ENCODE results near the gene HDAC3. TPM values are rescaled to one million over a fixed set of nuclear protein-coding genes. Genes with fewer than 3 reads are reported as not detected.

Gene HDAC3
- total RNA-seq, 1 experiment from 2014 or later, result 91.9 TPM

DNA sequence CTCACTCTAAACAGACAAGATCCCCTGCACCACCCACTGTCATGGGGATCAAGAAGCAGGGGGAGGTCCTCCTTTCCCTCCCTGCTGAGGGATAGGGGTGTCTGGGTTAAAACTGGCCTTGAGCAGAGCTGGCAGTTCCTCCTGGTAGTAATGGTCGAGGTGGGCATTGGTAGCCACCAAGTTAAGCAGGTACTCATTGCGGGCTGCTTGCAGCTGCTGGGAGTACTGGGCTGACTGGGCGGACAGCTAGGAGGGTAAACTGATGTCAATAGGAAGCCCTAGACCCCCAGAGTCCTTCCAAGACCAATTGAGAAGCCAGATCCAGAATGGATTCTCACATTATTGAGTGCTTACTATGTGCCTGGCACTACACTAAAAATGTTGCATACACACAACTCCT, 11.2 kb upstream of the HDAC3 start:
- ChIA-PET POLR2A (no interaction called here), RAD21 (ENCODE audit: low non-redundant PET in 1 of 2, low total read pairs in 2 of 2, uncharacterized antibody in 2 of 2, unreplicated experiment in 2 of 2) (no interaction called here), CTCF (no interaction called here)
- Histone ChIP-seq H2AFZ (ENCODE audit: low read depth, low read length, poor library complexity, severe bottlenecking) (no peak overlapping the region), H4K20me1 (ENCODE audit: insufficient read depth) (no peaks in the 10 kb centered on the region), H3K27ac (ENCODE audit: low read depth, low read length) (no peak overlapping the region), H3K27me3 (ENCODE audit: insufficient read depth, low read length) (no peaks in the 10 kb centered on the region), H3K9me2 (ENCODE audit: insufficient read depth) (no peaks in the 10 kb centered on the region), H3K4me2 (ENCODE audit: low read length) (no peak overlapping the region), H3K9ac (ENCODE audit: low read length) (no peak overlapping the region), H3K36me3 (ENCODE audit: control insufficient read depth in 1 of 2, insufficient read depth in 2 of 2, low read length in 2 of 2) (peaks cover 2 to 3% of the 10 kb centered on the region in 2 experiments; a peak in 2 of 4 replicates), H3K9me3 (ENCODE audit: control insufficient read depth in 1 of 2, insufficient read depth in 1 of 2, low read depth in 1 of 2, low read length in 2 of 2) (no peaks in the 10 kb centered on the region), H3K4me3 (replicated peaks in 1 of 2; ENCODE audit: low read depth in 1 of 2, low read length in 2 of 2) (no peak overlapping the region), H3K4me1 (ENCODE audit: control insufficient read depth in 1 of 2, insufficient read depth in 2 of 2, low read length in 2 of 2) (peaks cover 0 to 18% of the 10 kb centered on the region in 2 experiments; a peak in 2 of 4 replicates), H3K79me2 (ENCODE audit: insufficient read depth, low read length) (no peaks in the 10 kb centered on the region)
- ATAC-seq (no peak), DNase-seq (ENCODE audit: low read depth, low spot score) (no peak)
- TF ChIP-seq ZNF274 (IDR thresholded peaks at IDR 0.05; ENCODE audit: low read depth, low read length), result no peak
- no peak for TF ChIP-seq JUND (IDR thresholded peaks at IDR 0.05)
- TF ChIP-seq, protein P1, sequence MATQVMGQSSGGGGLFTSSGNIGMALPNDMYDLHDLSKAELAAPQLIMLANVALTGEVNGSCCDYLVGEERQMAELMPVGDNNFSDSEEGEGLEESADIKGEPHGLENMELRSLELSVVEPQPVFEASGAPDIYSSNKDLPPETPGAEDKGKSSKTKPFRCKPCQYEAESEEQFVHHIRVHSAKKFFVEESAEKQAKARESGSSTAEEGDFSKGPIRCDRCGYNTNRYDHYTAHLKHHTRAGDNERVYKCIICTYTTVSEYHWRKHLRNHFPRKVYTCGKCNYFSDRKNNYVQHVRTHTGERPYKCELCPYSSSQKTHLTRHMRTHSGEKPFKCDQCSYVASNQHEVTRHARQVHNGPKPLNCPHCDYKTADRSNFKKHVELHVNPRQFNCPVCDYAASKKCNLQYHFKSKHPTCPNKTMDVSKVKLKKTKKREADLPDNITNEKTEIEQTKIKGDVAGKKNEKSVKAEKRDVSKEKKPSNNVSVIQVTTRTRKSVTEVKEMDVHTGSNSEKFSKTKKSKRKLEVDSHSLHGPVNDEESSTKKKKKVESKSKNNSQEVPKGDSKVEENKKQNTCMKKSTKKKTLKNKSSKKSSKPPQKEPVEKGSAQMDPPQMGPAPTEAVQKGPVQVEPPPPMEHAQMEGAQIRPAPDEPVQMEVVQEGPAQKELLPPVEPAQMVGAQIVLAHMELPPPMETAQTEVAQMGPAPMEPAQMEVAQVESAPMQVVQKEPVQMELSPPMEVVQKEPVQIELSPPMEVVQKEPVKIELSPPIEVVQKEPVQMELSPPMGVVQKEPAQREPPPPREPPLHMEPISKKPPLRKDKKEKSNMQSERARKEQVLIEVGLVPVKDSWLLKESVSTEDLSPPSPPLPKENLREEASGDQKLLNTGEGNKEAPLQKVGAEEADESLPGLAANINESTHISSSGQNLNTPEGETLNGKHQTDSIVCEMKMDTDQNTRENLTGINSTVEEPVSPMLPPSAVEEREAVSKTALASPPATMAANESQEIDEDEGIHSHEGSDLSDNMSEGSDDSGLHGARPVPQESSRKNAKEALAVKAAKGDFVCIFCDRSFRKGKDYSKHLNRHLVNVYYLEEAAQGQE (IDR thresholded peaks at IDR 0.05; ENCODE audit: low read depth), result no peak
- TF ChIP-seq, protein P2, sequence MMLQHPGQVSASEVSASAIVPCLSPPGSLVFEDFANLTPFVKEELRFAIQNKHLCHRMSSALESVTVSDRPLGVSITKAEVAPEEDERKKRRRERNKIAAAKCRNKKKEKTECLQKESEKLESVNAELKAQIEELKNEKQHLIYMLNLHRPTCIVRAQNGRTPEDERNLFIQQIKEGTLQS (IDR thresholded peaks at IDR 0.05), result no peak
- intact Hi-C loops (cut with micrococcal nuclease), result no loop called here
- BruUV-seq (replicated peaks), result no TSS peak

DNA sequence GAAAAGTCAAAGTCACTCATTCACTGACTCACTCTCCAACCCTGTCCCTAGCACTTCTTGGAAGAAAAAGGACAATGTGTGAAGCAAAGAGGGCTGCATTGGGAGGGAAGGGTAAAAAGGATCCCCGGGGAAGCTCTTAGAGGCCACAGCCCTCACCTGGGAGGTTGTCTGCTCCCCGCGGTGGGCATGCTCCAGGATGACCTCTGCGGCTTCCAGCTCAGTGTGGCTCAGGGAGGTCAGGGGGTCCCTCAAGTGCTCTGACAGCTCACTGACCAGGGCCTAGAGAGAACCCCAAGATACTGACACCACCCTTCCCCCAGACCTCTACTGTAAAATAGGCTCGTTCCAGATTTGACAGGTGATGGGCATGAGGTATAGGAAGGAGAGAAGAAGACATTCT, 10.6 kb upstream of the HDAC3 start:
- Histone ChIP-seq H3K27me3 (ENCODE audit: insufficient read depth, low read length) (no peaks in the 10 kb centered on the region), H3K9ac (ENCODE audit: low read length) (no peak overlapping the region), H3K36me3 (ENCODE audit: control insufficient read depth in 1 of 2, insufficient read depth in 2 of 2, low read length in 2 of 2) (peaks cover 2 to 3% of the 10 kb centered on the region in 2 experiments; a peak in 2 of 4 replicates), H3K9me2 (ENCODE audit: insufficient read depth) (no peaks in the 10 kb centered on the region), H3K27ac (ENCODE audit: low read depth, low read length) (no peak overlapping the region), H3K9me3 (ENCODE audit: control insufficient read depth in 1 of 2, insufficient read depth in 1 of 2, low read depth in 1 of 2, low read length in 2 of 2) (no peaks in the 10 kb centered on the region), H3K79me2 (ENCODE audit: insufficient read depth, low read length) (no peaks in the 10 kb centered on the region), H3K4me2 (ENCODE audit: low read length) (no peak overlapping the region), H3K4me1 (ENCODE audit: control insufficient read depth in 1 of 2, insufficient read depth in 2 of 2, low read length in 2 of 2) (peaks cover 0 to 22% of the 10 kb centered on the region in 2 experiments; a peak in 3 of 4 replicates), H3K4me3 (replicated peaks in 1 of 2; ENCODE audit: low read depth in 1 of 2, low read length in 2 of 2) (no peak overlapping the region), H4K20me1 (ENCODE audit: insufficient read depth) (no peaks in the 10 kb centered on the region), H2AFZ (ENCODE audit: low read depth, low read length, poor library complexity, severe bottlenecking) (no peak overlapping the region)
- CTCF ChIA-PET, result no interaction called here
- ATAC-seq, result no peak
- intact Hi-C loops (cut with micrococcal nuclease), result no loop called here
- RAD21 ChIA-PET (ENCODE audit: low non-redundant PET in 1 of 2, low total read pairs in 2 of 2, uncharacterized antibody in 2 of 2, unreplicated experiment in 2 of 2), result no interaction called here
- no peak for DNase-seq (ENCODE audit: low read depth, low spot score)
- BruUV-seq (replicated peaks), result no TSS peak
- POLR2A ChIA-PET, result no interaction called here
- TF ChIP-seq TCF7L2 (IDR thresholded peaks at IDR 0.05; ENCODE audit: borderline replicate concordance, extremely low read depth, insufficient read depth, insufficient read length) (no peak), RAD21 (IDR thresholded peaks at IDR 0.05; ENCODE audit: low read depth) (no peak), SIN3A (IDR thresholded peaks at IDR 0.05; ENCODE audit: low read depth) (no peak), CEBPB (IDR thresholded peaks at IDR 0.05; ENCODE audit: low read depth) (no peak), ELF1 (IDR thresholded peaks at IDR 0.05; ENCODE audit: borderline replicate concordance, low read depth) (no peak), YY1 (IDR thresholded peaks at IDR 0.05; ENCODE audit: extremely low read depth, insufficient replicate concordance, low read depth, low read length) (no peak), ZNF274 (IDR thresholded peaks at IDR 0.05; ENCODE audit: low read depth, low read length) (no peak)
- TF ChIP-seq, protein P3, sequence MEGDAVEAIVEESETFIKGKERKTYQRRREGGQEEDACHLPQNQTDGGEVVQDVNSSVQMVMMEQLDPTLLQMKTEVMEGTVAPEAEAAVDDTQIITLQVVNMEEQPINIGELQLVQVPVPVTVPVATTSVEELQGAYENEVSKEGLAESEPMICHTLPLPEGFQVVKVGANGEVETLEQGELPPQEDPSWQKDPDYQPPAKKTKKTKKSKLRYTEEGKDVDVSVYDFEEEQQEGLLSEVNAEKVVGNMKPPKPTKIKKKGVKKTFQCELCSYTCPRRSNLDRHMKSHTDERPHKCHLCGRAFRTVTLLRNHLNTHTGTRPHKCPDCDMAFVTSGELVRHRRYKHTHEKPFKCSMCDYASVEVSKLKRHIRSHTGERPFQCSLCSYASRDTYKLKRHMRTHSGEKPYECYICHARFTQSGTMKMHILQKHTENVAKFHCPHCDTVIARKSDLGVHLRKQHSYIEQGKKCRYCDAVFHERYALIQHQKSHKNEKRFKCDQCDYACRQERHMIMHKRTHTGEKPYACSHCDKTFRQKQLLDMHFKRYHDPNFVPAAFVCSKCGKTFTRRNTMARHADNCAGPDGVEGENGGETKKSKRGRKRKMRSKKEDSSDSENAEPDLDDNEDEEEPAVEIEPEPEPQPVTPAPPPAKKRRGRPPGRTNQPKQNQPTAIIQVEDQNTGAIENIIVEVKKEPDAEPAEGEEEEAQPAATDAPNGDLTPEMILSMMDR (IDR thresholded peaks at IDR 0.05 in 2 of 3, conservative IDR thresholded peaks at IDR 0.05 in 1 of 3; ENCODE audit: borderline replicate concordance in 1 of 3, insufficient read depth in 1 of 3, low read depth in 2 of 3, low read length in 2 of 3), result no peak
- TF ChIP-seq, protein P4, sequence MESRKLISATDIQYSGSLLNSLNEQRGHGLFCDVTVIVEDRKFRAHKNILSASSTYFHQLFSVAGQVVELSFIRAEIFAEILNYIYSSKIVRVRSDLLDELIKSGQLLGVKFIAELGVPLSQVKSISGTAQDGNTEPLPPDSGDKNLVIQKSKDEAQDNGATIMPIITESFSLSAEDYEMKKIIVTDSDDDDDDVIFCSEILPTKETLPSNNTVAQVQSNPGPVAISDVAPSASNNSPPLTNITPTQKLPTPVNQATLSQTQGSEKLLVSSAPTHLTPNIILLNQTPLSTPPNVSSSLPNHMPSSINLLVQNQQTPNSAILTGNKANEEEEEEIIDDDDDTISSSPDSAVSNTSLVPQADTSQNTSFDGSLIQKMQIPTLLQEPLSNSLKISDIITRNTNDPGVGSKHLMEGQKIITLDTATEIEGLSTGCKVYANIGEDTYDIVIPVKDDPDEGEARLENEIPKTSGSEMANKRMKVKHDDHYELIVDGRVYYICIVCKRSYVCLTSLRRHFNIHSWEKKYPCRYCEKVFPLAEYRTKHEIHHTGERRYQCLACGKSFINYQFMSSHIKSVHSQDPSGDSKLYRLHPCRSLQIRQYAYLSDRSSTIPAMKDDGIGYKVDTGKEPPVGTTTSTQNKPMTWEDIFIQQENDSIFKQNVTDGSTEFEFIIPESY (IDR thresholded peaks at IDR 0.05; ENCODE audit: extremely low read depth, insufficient replicate concordance, low read length), result no peak
